ENCODE results near the gene NADSYN1.

Gene NADSYN1

DNA sequence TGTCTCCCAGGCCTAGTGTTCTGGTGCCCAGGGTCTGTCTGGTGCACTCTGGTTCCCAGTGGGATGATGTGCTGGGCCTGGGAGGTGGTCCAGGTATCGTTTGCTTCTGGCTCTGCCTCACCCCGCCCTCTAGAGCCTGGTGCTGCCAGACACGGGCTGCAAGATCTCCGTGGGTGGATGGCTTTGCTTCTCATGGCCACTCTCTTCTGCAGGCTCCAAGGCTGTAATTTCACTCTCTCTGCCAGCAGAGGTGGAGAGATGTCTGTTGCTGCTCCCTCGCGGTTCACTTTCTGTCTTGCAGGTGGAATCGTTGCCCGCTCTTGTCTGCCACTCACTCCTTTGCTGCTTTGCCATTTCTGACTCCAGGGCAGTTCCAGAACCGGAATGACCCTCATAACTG, 13.4 kb downstream of the NADSYN1 start:
- Mint-ChIP-seq H3K27ac (no peak overlapping the region), H3K4me3 (no peak overlapping the region), H3K36me3 (ENCODE audit: low read depth) (peaks cover 46% of the 10 kb centered on the region), H3K27me3 (no peaks in the 10 kb centered on the region), H3K9me3 (no peaks in the 10 kb centered on the region), H3K4me1 (peaks cover 5% of the 10 kb centered on the region)
- DNase-seq (no peak), ATAC-seq (no peak)

DNA sequence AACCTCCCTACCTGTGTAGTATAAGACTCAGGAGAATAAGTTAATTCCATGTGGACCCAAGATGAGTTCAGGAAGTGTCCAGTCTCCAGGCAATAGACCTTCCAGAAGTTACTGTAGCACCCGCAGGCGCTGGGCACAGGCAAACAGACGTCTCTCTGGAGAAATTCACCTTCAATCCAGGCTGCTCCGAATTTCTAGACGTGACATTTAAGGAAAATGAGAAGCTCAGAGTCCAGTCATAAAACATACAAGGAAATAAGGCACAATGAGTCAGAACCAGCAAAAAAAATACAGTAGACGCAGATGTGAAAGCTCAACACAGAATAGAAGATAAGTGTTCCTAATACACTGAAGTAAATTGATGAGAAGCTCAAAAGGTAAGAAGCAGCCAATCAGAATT, 14.2 kb downstream of the NADSYN1 start:
- H3K4me1 Mint-ChIP-seq: peaks cover 5% of the 10 kb centered on the region

DNA sequence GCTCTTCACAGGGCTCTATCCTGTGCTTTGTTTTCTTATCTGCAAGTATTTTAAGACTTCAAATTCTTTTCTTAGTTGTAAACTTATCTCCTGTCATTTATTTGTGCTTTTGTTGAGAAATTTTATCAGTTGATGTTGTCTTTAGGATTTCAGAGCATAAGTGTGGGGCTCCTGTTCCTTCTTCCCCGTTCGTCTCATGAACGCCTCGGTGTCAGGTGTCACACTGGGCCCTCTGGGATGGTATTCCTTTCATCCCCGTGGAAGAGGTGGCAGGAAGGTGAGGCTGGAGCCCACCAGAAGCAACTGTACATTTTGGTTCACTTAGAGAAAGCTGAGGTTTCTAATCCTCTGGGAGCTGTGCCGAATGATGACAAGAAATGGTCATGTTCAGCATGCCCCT, 17.9 kb downstream of the NADSYN1 start:
- no peak overlapping the region for H3K4me3 Mint-ChIP-seq
- H3K9me3 Mint-ChIP-seq: no peaks in the 10 kb centered on the region
- ATAC-seq: no peak
- H3K36me3 Mint-ChIP-seq (ENCODE audit: low read depth): peaks cover 35% of the 10 kb centered on the region
- H3K4me1 Mint-ChIP-seq: no peaks in the 10 kb centered on the region
- H3K27ac Mint-ChIP-seq: no peak overlapping the region
- no peak for DNase-seq
- H3K27me3 Mint-ChIP-seq: no peaks in the 10 kb centered on the region

More for the DNA sequence above, 14.2 kb downstream of the NADSYN1 start:
- ATAC-seq (no peak), DNase-seq (no peak)
- Mint-ChIP-seq H3K27ac (no peak overlapping the region), H3K4me3 (no peak overlapping the region), H3K9me3 (no peaks in the 10 kb centered on the region), H3K36me3 (ENCODE audit: low read depth) (peaks cover 44% of the 10 kb centered on the region), H3K27me3 (no peaks in the 10 kb centered on the region)

DNA sequence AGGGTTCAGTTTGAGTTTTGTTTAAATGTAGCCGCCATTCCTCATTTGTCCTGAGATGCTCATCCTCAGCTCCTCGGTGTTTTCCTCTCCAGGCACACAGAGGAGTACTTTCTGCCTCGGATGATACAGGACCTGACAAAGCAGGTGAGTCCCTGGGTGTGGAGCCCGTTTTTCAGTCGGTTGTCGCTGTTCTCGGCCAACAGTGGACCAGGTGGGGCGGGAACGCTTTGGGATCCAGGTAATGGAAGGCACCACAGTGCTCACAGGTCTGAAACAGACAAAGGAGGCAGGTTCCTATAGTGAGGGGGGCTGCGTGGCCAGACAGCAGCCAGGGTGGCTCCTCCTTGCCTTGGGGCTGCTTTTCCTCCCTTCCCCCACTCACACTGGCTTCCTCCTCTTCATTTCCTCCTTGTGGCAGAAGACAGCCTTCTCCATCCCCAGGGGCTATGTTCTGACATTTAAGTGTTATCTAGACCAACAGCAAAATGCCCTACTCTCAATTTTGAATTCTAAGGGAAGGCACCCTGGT, 19.4 kb downstream of the NADSYN1 start:
- ATAC-seq: no peak
- DNase-seq: no peak
- no peaks in the 10 kb centered on the region for H3K27me3 Mint-ChIP-seq
- no peak overlapping the region for H3K27ac Mint-ChIP-seq
- peaks cover 28% of the 10 kb centered on the region for H3K36me3 Mint-ChIP-seq (ENCODE audit: low read depth)
- no peaks in the 10 kb centered on the region for H3K4me1 Mint-ChIP-seq
- H3K4me3 Mint-ChIP-seq: no peak overlapping the region
- H3K9me3 Mint-ChIP-seq: no peaks in the 10 kb centered on the region

DNA sequence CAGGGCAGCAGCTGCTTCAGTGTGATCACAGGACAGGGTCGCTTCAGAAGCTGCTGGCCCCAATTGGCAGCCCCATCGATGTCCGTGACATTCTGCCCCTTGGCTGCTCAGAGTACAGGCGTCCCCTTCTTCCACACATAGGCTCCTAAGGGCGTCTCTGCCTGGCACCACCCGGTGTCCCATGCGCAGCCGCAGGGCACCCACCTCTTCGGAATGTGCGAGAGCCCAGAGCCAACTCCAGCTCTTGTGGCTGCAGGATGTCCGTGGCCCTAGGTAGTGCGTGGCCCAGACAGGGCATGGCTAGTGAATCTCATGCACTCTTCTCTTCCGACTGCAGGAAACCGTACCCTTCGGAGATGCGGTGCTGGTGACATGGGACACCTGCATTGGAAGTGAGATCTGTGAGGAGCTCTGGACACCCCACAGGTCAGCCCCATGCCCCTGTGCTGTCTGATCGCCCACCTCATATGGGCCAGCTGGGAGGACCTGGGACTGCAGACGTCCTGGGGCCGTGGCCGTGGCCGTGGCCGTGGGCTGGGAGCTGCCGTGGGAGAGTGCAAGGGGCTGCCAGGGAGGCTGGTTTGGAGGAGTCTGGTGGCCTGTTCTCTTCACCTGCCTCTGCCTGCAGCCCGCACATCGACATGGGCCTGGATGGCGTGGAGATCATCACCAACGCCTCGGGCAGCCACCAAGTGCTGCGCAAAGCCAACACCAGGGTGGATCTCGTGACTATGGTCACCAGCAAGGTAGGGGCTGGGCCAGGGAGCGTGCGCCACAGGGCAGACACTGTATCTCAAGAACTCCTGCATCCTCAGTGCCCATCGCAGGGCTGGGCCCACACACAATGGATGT, 20.2 kb downstream of the NADSYN1 start:
- Mint-ChIP-seq H3K27me3 (no peaks in the 10 kb centered on the region), H3K36me3 (ENCODE audit: low read depth) (peaks cover 23% of the 10 kb centered on the region), H3K9me3 (no peaks in the 10 kb centered on the region), H3K4me1 (no peaks in the 10 kb centered on the region), H3K27ac (no peak overlapping the region), H3K4me3 (no peak overlapping the region)
- ATAC-seq: no peak
- DNase-seq: no peak

DNA sequence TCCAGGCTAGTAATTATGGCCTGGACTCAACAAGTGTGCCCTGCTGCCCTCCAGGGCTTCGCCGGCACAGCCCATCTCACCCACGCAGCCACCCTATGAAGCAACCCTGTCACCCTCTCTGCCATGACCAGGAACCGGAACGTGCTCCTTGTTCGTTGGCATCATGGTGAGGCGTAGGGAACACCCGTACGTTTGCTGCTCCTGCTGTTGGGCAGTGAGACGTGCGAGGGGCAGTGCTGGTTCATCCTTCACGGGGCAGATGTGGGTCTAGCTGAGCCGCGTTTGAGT, 20.7 kb downstream of the NADSYN1 start:
- peaks cover 21% of the 10 kb centered on the region for H3K36me3 Mint-ChIP-seq (ENCODE audit: low read depth)
- DNase-seq (no peak), ATAC-seq (no peak)
- no peaks in the 10 kb centered on the region for H3K9me3 Mint-ChIP-seq
- no peak overlapping the region for H3K27ac Mint-ChIP-seq
- H3K4me3 Mint-ChIP-seq: no peak overlapping the region
- H3K27me3 Mint-ChIP-seq: no peaks in the 10 kb centered on the region
- H3K4me1 Mint-ChIP-seq: no peaks in the 10 kb centered on the region

DNA sequence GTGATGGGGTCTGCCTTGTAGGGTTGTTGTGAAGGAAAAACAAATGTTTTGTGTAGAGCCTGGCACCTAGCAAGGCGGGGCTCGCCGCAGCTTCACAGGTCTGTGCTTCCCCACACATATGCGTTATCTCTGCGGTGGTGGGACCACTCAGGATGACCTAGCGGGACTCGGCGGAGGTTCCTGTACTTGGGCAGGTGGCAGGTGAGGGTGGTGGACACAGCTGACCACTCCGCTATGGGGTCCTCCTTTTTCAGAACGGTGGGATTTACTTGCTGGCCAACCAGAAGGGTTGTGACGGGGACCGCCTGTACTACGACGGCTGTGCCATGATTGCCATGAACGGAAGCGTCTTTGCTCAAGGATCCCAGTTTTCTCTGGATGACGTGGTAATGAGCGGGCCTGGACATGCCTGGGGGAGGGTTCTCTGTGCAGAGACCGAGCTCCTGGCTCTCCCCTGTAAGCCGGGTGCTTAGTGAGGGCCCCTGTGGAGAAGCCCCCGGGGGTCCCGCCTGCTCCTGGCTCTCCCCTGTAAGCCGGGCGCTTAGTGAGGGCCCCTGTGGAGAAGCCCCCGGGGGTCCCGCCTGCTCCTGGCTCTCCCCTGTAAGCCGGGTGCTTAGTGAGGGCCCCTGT, 21.3 kb downstream of the NADSYN1 start:
- H3K4me1 Mint-ChIP-seq: no peaks in the 10 kb centered on the region
- no peak overlapping the region for H3K27ac Mint-ChIP-seq
- ATAC-seq (no peak), DNase-seq (no peak)
- H3K36me3 Mint-ChIP-seq (ENCODE audit: low read depth): peaks cover 17% of the 10 kb centered on the region
- no peaks in the 10 kb centered on the region for H3K27me3 Mint-ChIP-seq
- no peak overlapping the region for H3K4me3 Mint-ChIP-seq
- no peaks in the 10 kb centered on the region for H3K9me3 Mint-ChIP-seq

DNA sequence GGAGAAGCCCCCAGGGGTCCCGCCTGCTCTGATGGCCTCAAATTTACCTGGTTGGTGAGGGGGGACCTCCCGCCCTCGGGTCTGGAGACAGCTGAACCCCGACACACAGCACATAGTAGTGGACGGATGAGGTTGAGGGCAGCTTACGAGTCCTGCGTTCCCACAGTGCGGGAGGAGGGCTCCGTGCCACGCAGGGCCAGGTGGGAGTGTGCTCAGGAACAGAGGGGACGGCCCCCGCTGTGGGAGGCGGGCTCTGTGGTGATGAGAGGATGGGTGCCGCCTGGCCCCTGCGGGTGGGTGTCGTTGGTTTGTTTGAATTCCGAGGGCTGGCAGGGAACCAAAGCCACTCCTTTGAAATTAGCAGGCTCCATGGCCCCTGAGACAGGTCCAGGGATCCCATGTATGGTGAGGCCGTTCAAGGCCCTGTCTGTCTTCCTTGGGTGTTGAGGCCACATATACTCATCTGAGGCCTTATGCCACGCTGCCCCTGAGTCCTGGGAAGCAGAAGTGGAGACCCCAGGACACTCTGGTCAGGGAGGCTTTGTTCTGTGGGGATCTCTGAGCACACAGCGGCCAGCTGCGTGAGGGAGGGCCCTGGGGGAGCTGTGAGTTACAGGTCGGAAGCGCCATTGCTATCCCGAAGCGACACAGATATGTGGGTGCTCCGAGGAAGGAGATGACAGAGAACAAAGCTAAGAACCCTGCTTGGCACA, 21.9 kb downstream of the NADSYN1 start:
- peaks cover 22% of the 10 kb centered on the region for H3K36me3 Mint-ChIP-seq (ENCODE audit: low read depth)

DNA sequence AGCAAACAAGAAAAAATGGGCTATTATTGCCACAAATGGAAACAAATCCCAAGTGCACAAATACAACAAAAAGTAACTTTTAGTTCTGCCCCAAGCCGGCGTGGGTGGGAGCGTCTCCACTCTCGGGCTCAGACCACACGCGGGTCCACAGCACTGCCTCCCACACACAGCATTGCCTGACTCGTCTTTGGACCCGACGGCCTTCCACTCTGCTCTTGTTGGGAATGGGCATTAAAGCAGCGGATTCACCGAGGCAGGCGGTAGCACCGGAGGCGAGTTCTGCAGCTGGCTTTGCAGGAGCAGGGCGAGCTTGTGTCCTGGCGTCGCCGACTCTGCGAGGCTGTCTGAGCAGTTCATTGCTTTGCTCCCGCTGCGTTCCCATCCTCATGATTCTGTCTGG, 23.0 kb downstream of the NADSYN1 start:
- Mint-ChIP-seq H3K36me3 (ENCODE audit: low read depth) (peaks cover 24% of the 10 kb centered on the region), H3K4me1 (no peaks in the 10 kb centered on the region), H3K4me3 (no peak overlapping the region), H3K27ac (no peak overlapping the region), H3K9me3 (no peaks in the 10 kb centered on the region), H3K27me3 (no peaks in the 10 kb centered on the region)
- ATAC-seq (no peak), DNase-seq (no peak)

More for the DNA sequence above, 21.9 kb downstream of the NADSYN1 start:
- Mint-ChIP-seq H3K4me3 (no peak overlapping the region), H3K27ac (no peak overlapping the region), H3K27me3 (no peaks in the 10 kb centered on the region), H3K9me3 (no peaks in the 10 kb centered on the region), H3K4me1 (no peaks in the 10 kb centered on the region)
- DNase-seq (no peak), ATAC-seq (no peak)

DNA sequence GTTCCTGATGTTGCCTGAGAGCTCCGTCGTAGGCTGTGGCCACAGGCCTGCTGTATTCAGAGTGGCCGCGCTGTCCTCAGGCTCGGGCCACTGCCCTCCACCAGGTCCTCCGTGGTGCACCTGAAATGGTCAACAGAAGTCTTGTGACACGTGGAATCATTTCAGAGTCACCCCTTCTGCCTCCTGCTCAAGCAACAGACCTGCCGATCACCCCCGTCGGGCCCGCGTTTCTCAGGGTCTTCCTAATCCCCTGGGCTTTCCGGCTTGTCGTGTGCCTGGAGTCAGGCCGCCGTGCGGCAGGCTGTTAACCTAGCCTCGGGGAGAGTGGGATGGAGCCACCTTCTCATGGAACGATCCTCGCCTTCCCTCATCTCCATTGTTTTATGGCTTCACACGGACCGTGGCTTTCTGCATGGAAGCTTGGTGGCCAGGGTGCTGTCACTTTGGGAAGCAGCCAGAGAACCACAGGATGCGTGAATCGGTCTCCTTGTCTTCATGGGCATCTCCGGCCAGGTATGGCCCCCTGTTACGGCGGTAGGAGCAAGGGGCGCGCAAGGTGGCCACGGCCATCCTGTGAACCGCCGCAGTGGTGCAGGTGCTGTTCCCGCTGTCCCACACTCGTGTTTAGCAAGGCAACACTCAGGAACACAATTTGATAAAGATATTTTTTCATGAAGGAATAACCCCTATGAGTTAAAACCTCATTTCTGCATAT, 24.1 kb downstream of the NADSYN1 start:
- ATAC-seq: no peak
- H3K36me3 Mint-ChIP-seq (ENCODE audit: low read depth): peaks cover 26% of the 10 kb centered on the region
- no peak for DNase-seq
- no peak overlapping the region for H3K27ac Mint-ChIP-seq
- no peaks in the 10 kb centered on the region for H3K9me3 Mint-ChIP-seq
- H3K4me3 Mint-ChIP-seq: no peak overlapping the region
- no peaks in the 10 kb centered on the region for H3K4me1 Mint-ChIP-seq
- no peaks in the 10 kb centered on the region for H3K27me3 Mint-ChIP-seq

DNA sequence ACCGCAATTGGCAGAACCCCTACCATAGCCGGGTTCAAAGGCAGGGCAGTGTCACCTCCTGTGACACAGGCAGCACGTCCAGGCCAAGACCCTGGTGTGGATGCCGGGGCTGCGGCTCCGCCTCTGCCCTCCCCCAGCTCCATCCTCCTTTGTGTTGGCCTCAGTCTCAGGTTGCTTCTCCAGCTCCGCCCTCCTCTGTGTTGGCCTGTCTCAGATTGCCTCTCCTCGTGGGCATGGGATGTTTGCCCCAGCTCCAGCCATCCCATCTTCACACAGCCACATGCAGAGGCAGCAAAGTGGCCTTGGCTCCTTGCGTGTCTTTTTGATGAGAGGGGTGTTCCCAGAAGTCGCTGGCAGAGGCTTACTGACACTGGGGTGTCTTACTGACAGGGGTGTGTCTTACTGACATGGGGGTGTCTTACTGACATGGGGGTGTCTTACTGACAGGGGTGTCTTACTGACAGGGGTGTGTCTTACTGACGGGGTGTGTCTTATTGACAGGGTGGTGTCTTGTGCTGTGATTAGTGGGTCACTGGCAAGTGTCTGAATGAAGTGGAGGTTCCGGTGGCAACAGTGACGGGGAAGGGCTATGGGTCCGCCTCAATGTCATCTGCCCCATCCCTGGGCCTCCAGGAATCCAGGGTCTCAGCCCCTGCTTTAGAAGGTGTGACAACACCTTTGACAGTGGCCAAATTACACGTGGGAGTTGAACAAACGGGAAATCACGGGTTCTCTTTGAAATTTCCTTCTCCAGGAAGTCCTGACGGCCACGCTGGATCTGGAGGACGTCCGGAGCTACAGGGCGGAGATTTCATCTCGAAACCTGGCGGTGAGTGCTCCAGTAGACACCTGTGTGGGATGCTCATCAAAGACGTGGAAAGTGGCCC, 24.9 kb downstream of the NADSYN1 start:
- Mint-ChIP-seq H3K27me3 (no peaks in the 10 kb centered on the region), H3K36me3 (ENCODE audit: low read depth) (peaks cover 24% of the 10 kb centered on the region), H3K27ac (no peak overlapping the region), H3K4me1 (no peaks in the 10 kb centered on the region), H3K4me3 (no peak overlapping the region), H3K9me3 (no peaks in the 10 kb centered on the region)
- DNase-seq (no peak), ATAC-seq (no peak)

DNA sequence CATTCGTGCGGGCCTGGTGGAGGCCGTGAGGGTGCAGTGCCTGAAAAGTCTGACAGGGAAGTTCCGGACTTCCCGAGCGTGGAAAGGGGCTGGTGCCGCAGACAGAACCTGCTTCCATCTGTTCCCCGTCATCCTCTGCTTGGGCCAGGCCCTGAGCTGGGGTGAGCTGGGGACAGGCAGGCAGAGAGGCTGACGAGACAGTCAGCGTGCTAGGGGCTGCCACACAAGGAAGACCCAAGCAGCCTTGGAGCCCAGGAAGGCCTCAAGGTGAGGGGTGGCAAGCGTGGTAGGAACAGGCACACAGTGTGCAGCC, 25.5 kb downstream of the NADSYN1 start:
- no peaks in the 10 kb centered on the region for H3K4me1 Mint-ChIP-seq
- no peaks in the 10 kb centered on the region for H3K27me3 Mint-ChIP-seq
- DNase-seq (no peak), ATAC-seq (no peak)
- H3K9me3 Mint-ChIP-seq: no peaks in the 10 kb centered on the region
- H3K4me3 Mint-ChIP-seq: no peak overlapping the region
- H3K36me3 Mint-ChIP-seq (ENCODE audit: low read depth): peaks cover 30% of the 10 kb centered on the region
- H3K27ac Mint-ChIP-seq: no peak overlapping the region

DNA sequence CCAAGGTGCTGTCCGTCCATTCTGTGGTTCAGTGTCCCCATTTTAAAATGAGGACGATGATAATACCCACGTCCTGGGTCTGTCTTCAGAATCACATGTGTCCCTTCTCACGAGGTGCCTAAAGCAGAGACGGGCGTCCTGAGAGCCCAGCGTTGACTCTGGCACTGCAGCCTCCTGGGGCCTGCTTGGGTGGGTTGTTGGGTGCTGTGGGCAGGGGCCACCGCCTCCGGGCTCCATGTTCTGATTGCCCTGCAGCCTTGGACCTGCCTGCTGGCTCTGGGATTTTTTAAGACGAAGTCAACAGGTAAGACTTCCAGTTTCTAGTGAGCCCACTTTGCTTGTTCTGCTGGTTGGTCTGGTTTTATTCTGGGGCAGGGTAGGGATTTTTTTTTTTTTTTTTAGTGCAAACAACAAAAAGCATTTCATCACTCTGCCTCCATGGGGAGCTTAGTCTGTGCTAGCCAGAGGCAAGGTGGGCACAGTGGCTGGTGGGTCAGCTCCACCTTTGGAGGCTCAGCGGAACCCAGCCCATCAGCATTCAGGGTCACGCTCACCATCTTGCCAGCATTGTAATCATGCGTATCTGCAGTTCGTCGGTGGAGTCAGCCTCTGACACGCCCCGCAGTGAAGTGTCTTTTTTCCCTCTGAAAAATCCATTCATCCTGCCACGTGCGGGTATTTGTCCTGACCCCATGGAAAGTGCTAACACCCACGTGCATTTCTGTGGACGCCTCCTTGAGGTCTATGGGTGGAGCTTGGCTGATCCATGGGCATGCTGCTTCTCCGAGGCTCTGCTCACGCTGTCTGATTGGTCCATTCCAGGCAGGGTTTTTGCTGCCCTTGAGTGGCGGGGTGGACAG, 28.3 kb downstream of the NADSYN1 start:
- Mint-ChIP-seq H3K27ac (no peak overlapping the region), H3K4me3 (no peak overlapping the region), H3K9me3 (no peaks in the 10 kb centered on the region), H3K4me1 (no peaks in the 10 kb centered on the region), H3K36me3 (ENCODE audit: low read depth) (peaks cover 49% of the 10 kb centered on the region), H3K27me3 (no peaks in the 10 kb centered on the region)
- DNase-seq: no peak
- ATAC-seq: no peak
